CD4-positive, alpha-beta T cell treated with Interferon alpha-2 for 1 hour (primary cell): ENCODE results near the gene CHAD.

Experiments
- DNase-seq, 2 donors: peaks; one replicate each; pipeline ENCODE4 v3.0.0-alpha.2; 2020 to 2022

Gene CHAD

DNA sequence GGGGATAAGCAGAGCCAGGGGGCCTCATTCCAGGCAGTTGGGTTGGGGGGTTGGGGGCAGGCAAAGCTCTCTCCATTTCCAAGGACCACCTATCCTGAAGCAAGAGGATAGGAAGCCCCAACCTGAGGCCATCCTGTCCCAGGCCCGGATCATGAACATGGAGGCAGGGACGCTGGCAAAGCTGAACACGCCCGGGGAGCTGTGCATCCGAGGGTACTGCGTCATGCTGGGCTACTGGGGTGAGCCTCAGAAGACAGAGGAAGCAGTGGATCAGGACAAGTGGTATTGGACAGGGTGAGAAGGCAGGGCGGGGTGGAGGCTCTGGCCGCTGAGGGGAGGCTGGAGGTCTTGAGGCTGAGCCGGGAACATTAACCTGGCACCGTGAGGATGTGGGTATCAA, 3.6 kb upstream of the CHAD start:
- DNase-seq = no peak

- DNase-seq = no peak
Measured at GRCh38 chr17:50471009-50471905, 2.6 kb upstream of the CHAD start.

DNA sequence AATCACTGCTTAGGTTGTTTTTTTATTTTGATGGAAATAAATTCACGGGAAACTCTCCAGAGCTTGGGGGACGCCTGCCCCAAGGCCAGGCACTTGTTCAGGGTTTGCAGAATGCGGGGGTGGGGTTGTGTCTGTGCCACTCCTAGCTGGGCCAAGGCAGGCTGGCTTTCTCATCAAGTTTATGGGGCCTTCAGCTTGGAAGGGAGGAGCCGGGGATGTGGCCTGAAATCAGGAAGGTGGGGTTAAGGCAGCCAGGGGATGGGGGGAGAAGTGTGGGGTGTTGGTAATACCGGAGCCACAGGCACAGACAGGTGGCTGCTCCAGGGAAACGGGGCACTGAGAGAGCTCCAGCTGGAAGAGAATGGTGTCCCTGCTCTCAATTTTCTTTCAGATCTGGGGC, 1.7 kb upstream of the CHAD start:
- DNase-seq = no peak

DNA sequence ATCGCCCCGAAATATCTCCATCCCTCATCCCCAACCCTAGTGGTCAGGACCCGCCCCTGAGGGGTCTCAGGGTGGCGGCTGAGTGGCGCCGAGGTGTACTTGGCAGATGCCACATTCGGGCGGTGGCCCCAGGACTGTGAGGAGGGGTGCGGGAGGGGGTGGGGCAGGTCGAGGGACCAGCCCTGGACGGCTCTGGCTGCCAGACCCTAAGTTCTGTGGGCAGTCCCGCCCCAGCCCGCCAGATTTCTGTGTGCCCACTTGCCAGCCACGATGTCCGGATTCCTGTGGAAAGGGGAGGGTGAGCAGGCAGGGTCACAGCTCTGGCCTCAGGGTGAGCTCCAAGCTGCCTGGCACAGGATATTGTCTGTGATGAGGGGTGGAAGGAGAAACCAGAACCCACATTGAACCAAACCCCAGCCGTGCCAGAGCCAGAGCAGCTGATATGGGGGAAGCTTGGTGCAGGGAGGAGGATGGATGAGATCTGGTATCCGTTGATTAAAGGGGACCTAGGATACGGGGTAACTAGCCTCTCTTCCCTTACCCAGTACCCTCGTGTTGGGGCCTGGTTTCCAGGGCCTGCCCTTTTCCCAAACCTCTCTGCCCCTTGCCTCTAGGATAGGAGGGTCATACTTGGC, 1.1 kb upstream of the CHAD start:
- DNase-seq = no peak

- no peak for DNase-seq
Measured at GRCh38 chr17:50469208-50469605, 527 bp upstream of the CHAD start.

DNA sequence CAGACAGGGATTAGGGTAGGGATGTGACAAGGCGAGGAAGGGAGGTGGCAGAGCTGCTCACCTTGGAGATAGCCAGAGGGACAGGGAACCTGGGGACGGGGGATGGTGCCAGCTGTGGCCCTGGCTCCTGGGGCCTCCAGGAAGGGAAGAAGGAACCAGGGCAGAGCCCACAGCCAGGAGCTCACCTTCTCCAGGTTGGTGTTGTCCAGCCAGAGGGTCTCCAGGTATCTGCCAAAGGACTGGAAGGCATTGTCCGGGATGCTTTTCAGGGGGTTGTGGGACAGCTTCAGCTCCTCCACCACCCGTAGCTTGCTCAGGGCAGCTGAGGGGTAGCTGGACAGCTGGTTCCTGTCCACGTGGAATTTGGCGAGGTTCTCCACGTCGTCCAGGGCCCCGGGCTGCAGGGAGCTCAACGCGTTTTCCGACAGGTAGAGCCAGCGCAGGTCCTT, 801 bp downstream of the CHAD start:
- no peak for DNase-seq

- no peak for DNase-seq
Measured at GRCh38 chr17:50467114-50467854, 1.4 kb downstream of the CHAD start.

DNA sequence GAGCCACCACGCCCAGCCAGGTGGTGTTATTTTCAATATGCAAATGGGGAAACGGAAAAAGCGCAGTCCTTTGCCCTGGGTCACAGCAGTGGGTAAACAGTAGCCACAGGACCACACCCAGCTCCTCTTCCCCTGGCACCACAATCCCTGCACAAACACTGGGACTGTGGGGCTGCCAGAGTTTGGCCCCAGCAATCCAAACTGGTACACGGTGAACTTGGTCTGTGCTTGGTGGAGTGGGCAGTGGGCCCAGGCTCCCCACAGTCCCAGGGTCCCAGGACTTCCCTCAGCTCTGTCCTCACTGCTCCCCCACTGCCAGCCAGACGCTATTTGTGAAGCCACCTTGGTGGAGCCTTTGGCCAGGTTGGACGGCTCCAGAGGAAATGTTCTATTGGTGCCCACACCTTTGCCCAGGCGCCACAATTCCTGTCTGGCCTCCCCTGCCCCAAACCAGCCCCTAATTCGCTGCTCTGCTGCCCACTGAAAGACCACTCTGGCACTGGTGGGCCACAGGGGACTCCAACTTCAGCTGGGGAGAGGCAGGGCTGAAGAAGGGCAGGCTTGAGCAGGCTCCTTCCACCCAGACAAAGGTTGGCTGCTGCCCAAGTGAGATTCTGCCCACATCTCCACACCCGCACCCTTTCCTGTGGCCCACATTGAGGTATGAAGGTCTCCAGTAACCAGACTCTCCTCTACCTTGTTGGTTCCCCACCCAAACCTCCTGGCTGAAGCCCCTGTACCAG, 2.1 kb downstream of the CHAD start:
- no peak for DNase-seq

DNA sequence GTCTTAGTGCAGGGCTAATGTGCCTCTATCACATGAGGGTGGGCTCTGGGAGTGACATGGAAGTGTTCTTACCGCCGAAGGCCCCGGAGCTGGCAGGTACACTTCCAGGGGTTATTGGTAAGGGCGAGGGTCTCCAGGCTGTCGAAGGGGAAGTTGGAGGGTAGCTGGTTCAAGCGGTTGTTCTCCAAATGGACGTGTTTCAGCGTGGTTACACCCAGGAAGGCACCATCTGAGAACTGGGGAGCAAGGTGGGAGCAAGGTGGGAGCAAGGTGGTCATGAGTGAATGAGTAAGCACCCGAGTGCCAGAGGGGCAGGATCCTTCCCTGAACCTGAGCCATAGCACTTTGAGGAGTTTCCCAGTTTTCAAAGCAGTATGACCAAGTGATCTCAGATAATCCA, 3.0 kb downstream of the CHAD start:
- DNase-seq = no peak

GRCh38 chr17:50465171-50465570, 3.5 kb downstream of the CHAD start:
- DNase-seq = no peak

DNA sequence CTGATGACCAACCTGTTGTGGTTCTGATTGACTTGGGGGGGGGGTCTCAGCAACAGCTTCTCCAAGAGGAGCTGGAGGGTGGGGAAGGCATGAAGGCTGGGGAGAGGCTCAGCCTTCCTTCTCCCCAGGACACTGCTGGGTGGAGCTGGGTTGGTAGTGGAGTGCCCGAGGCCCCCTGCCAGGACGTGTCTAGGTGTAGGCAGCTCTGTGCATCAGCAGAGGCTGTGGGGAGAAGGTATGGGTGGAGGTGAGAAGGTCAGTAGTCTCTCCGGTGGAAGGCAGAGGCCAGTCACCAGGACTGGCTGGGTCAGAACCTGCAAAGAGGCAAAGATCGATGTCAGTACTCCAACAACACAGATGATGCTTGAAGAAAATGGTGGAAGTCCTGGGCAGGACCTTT, 3.9 kb downstream of the CHAD start:
- DNase-seq = no peak

- no peak for DNase-seq
Measured at GRCh38 chr17:50464121-50464520, 4.6 kb downstream of the CHAD start.

DNA sequence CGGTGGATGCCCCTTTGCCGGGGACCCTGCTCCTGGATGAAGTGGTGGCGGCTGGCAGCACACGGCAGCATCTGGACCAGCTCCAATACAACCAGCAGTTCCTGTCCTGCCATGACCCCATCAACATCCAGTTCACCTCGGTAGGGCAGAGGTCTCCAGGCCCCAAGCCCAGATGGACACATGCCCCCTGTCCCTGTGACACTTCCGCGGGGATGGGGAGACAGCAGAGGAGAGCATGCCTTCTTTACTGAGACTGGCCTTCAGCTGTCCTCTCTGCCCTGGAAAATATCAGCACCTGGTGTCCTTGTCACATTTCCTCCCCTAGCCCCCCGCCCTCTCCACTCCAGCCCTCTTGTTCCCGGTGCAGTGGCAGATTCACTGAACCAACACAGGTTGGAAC, 6.2 kb downstream of the CHAD start:
- no peak for DNase-seq

- DNase-seq = no peak
Measured at GRCh38 chr17:50461550-50462132, 7.0 kb downstream of the CHAD start.

DNA sequence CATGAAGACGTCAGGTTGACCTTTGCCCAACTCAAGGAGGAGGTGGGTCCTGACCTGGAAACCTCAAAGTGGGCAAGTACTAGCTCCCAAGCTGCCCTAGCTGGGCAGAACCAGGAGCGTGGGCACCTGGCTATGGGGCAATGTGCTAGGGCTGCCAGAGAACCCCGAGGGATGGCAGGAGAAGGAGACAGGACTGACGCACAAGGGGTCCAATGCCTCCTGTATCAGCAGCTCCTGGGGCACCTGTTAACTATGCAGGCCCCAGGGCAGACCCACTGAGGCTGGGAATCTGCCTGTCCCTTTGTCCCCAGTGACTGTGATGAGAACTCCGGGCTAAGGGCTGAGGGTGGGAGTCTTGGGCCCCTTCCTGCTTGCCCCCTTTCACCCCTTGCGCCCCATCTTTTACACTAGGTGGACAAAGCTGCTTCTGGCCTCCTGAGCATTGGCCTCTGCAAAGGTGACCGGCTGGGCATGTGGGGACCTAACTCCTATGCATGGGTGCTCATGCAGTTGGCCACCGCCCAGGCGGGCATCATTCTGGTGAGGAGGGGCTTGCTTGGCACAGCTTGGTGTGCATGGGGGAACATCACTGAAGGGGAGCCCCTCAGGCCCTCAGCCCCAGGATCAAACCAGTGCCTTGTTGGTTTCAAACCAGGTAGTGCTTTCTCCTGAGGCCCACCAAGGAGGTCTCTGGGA, 7.7 kb downstream of the CHAD start:
- DNase-seq = no peak

GRCh38 chr17:50459756-50460155, 8.9 kb downstream of the CHAD start:
- DNase-seq = no peak

GRCh38 chr17:50458701-50459676, 9.7 kb downstream of the CHAD start:
- no peak for DNase-seq

GRCh38 chr17:50458270-50458669, 10.4 kb downstream of the CHAD start:
- DNase-seq = no peak

DNA sequence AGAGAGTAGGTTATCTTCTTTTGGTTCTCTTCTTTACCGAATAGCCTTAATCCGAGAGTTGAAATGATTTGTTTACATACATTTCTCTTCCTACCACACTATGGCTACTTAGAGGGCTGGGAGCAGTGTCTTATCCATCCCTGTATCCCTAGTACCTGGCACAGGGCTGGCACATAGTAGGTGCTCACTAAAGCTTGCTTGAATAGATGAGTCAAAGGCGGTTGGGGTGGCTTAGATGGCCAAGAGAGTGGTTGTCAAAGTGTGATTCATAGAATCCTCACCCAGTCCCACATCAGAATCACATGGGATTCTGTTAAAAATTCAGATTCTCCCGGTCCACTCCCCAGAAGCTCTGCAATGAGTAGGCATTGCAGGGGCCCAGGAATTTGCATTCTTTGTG, 11.1 kb downstream of the CHAD start:
- DNase-seq = no peak

DNA sequence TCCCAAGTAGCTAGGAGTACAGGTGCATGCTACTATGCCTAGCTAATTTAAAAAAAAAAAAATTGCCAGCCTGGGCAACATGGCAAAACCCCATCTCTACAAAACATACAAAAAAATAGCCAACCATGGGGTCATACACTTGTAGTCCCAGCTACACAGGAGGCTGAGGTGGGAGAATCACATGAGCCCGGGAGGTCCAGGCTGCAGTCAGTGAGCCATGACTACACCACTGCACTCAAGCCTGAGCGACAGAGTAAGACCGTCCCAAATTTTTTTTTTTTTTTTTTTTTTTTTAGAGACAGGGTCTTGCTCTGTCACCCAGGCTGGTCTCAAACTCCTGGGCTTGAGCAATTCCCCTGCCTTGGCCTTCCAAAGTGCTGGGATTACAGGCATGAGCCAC, 14.8 kb downstream of the CHAD start:
- no peak for DNase-seq
